ENCODE data around the gene SGPP1. TPM values are rescaled to one million over a fixed set of nuclear protein-coding genes. Genes with fewer than 3 reads are reported as not detected.

The SGPP1 gene
- total and polyA plus RNA-seq, 10 of the 15 experiments (the other 5 are each of a cell fraction or from before 2014, with no cell fraction given), result 3.5 to 37.7 (median 25.5) TPM

GRCh38 chr14:63745858-63746425 is 18.1 kb upstream of the SGPP1 start (continued):
- TF ChIP-seq, protein P1, sequence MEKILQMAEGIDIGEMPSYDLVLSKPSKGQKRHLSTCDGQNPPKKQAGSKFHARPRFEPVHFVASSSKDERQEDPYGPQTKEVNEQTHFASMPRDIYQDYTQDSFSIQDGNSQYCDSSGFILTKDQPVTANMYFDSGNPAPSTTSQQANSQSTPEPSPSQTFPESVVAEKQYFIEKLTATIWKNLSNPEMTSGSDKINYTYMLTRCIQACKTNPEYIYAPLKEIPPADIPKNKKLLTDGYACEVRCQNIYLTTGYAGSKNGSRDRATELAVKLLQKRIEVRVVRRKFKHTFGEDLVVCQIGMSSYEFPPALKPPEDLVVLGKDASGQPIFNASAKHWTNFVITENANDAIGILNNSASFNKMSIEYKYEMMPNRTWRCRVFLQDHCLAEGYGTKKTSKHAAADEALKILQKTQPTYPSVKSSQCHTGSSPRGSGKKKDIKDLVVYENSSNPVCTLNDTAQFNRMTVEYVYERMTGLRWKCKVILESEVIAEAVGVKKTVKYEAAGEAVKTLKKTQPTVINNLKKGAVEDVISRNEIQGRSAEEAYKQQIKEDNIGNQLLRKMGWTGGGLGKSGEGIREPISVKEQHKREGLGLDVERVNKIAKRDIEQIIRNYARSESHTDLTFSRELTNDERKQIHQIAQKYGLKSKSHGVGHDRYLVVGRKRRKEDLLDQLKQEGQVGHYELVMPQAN (conservative IDR thresholded peaks at IDR 0.05), result no peak; the same call in 1 of the 2 replicates
- TF ChIP-seq CHD1 (IDR thresholded peaks at IDR 0.05; ENCODE audit: low read depth, low read length), result no peak
- no peak for TF ChIP-seq RFX5 (IDR thresholded peaks at IDR 0.05; ENCODE audit: low read depth, low read length)
- peak; percentile 88 for TF ChIP-seq NR2F1 (conservative IDR thresholded peaks at IDR 0.05)
- TF ChIP-seq MTA2 (IDR thresholded peaks at IDR 0.05; ENCODE audit: low read depth), result peak; percentile 67; the same call in 1 of the 2 replicates
- peak; percentile 73 for TF ChIP-seq RUNX3 (IDR thresholded peaks at IDR 0.05; ENCODE audit: low read length)
- no peak for TF ChIP-seq RBBP5 (conservative IDR thresholded peaks at IDR 0.05)
- TF ChIP-seq PAX5 (IDR thresholded peaks at IDR 0.05; ENCODE audit: borderline replicate concordance, low read depth, low read length), result no peak
- TF ChIP-seq CREM (IDR thresholded peaks at IDR 0.05; ENCODE audit: low read depth), result peak; percentile 23; the same call in 1 of the 2 replicates
- no peak for TF ChIP-seq SRF (IDR thresholded peaks at IDR 0.05; ENCODE audit: low read depth in 2 of 2, low read length in 2 of 2)
- TF ChIP-seq ESRRA (IDR thresholded peaks at IDR 0.05; ENCODE audit: low read length), result no peak
- no peak for TF ChIP-seq TARDBP (IDR thresholded peaks at IDR 0.05; ENCODE audit: borderline replicate concordance)
- TF ChIP-seq WRNIP1 (IDR thresholded peaks at IDR 0.05; ENCODE audit: borderline replicate concordance, low read depth, low read length), result no peak
- TF ChIP-seq, protein P2, sequence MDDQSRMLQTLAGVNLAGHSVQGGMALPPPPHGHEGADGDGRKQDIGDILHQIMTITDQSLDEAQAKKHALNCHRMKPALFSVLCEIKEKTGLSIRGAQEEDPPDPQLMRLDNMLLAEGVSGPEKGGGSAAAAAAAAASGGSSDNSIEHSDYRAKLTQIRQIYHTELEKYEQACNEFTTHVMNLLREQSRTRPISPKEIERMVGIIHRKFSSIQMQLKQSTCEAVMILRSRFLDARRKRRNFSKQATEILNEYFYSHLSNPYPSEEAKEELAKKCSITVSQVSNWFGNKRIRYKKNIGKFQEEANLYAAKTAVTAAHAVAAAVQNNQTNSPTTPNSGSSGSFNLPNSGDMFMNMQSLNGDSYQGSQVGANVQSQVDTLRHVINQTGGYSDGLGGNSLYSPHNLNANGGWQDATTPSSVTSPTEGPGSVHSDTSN (IDR thresholded peaks at IDR 0.05; ENCODE audit: insufficient replicate concordance, low read depth, low read length), result no peak
- TF ChIP-seq, protein P3, sequence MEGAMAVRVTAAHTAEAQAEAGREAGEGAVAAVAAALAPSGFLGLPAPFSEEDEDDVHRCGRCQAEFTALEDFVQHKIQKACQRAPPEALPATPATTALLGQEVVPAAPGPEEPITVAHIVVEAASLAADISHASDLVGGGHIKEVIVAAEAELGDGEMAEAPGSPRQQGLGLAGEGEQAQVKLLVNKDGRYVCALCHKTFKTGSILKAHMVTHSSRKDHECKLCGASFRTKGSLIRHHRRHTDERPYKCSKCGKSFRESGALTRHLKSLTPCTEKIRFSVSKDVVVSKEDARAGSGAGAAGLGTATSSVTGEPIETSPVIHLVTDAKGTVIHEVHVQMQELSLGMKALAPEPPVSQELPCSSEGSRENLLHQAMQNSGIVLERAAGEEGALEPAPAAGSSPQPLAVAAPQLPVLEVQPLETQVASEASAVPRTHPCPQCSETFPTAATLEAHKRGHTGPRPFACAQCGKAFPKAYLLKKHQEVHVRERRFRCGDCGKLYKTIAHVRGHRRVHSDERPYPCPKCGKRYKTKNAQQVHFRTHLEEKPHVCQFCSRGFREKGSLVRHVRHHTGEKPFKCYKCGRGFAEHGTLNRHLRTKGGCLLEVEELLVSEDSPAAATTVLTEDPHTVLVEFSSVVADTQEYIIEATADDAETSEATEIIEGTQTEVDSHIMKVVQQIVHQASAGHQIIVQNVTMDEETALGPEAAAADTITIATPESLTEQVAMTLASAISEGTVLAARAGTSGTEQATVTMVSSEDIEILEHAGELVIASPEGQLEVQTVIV (IDR thresholded peaks at IDR 0.05; ENCODE audit: borderline replicate concordance, partially characterized antibody), result no peak
- no peak for TF ChIP-seq ZSCAN29 (IDR thresholded peaks at IDR 0.05)
- peak; percentile 88 for TF ChIP-seq ZNF687 (IDR thresholded peaks at IDR 0.05)
- peak; percentile 90 for TF ChIP-seq RELB (IDR thresholded peaks at IDR 0.05; ENCODE audit: low read depth)
- TF ChIP-seq CREB1 (IDR thresholded peaks at IDR 0.05; ENCODE audit: low read depth), result peak; percentile 55; the same call in 1 of the 2 replicates
- no peak for TF ChIP-seq GABPA (IDR thresholded peaks at IDR 0.05; ENCODE audit: low read depth)
- TF ChIP-seq IRF4 (IDR thresholded peaks at IDR 0.05; ENCODE audit: low read depth, low read length), result no peak
